ENCODE measurements around the gene ATG2A. TPM values are rescaled to one million over a fixed set of nuclear protein-coding genes. Genes with fewer than 3 reads are reported as not detected.

ATG2A gene
- total and polyA plus RNA-seq, 2 donors (not counting 3 experiments of a cell fraction or from before 2014, with no cell fraction given), result 13.4 to 24.3 TPM

DNA sequence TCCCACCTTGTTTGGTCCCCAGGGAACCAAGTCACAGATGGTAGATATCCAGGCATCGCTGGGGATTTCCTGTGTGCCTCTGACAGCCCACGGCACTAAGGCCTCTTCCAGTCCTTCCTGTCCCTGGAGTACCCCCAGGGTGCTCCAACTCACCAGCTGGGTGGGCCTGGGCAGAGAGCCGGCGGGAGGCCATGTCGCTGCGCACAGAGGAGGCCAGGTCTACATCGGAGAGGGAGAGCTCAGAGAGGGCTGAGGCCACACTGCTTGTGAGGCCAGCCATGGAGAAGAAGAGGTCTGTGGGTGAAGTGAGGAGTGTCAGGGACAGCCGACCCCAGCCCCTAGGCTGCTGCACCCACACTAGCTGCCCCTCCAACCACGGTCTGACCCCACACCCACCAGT, 5.3 kb downstream of the ATG2A start:
- CTCF ChIA-PET, result interaction anchor here (2.0 kb wide), 1 partner anchor 24 kb away, joined by 8 read pairs; no protein-coding TSS in a partner anchor
- POLR2A ChIA-PET, result interaction anchor here (0.6 kb wide), 1 partner anchor 13 kb away, joined by 3 read pairs; no protein-coding TSS in a partner anchor
- TF ChIP-seq JUN (IDR thresholded peaks at IDR 0.05; ENCODE audit: borderline replicate concordance, insufficient read depth, insufficient read length, low read depth) (no peak), POLR2AphosphoS5 (IDR thresholded peaks at IDR 0.05; ENCODE audit: insufficient read depth, low read depth, low read length) (no peak), POLR2A (IDR thresholded peaks at IDR 0.05; ENCODE audit: low read depth, low read length) (no peak)
- TF ChIP-seq, protein P1, sequence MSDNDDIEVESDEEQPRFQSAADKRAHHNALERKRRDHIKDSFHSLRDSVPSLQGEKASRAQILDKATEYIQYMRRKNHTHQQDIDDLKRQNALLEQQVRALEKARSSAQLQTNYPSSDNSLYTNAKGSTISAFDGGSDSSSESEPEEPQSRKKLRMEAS (IDR thresholded peaks at IDR 0.05; ENCODE audit: insufficient read depth, insufficient read length), result no peak
- TF ChIP-seq, protein P2, sequence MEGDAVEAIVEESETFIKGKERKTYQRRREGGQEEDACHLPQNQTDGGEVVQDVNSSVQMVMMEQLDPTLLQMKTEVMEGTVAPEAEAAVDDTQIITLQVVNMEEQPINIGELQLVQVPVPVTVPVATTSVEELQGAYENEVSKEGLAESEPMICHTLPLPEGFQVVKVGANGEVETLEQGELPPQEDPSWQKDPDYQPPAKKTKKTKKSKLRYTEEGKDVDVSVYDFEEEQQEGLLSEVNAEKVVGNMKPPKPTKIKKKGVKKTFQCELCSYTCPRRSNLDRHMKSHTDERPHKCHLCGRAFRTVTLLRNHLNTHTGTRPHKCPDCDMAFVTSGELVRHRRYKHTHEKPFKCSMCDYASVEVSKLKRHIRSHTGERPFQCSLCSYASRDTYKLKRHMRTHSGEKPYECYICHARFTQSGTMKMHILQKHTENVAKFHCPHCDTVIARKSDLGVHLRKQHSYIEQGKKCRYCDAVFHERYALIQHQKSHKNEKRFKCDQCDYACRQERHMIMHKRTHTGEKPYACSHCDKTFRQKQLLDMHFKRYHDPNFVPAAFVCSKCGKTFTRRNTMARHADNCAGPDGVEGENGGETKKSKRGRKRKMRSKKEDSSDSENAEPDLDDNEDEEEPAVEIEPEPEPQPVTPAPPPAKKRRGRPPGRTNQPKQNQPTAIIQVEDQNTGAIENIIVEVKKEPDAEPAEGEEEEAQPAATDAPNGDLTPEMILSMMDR (IDR thresholded peaks at IDR 0.05; ENCODE audit: extremely low read depth in 1 of 2, insufficient read depth in 1 of 2, low read depth in 1 of 2, low read length in 2 of 2), result no peak

DNA sequence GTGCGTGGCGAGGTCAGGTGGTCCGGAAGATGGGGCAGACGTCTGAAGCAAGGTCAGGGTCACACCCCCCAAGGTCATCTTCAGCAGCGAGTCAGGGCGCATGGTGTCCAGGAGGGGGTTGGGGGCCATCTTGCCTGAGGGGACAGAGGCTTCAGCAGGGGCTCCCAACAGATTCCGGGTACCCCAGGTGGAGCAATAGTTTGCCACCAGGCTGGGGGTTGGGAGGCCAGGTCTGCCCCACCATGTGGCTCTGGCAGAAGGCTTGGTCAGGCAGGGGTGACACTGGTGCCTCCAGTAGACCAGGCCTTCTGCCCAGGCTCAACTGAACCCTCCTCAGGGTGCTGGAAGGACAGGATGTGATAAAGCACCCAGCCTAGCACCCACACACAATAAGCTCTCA, 5.9 kb downstream of the ATG2A start:
- intact Hi-C loops (cut with micrococcal nuclease), result no loop called here
- Histone ChIP-seq H3K4me1 (ENCODE audit: control insufficient read depth, extremely low read depth, insufficient read depth, low read length) (peaks cover 4% of the 10 kb centered on the region), H3K4me2 (ENCODE audit: insufficient read depth, low read length) (no peak overlapping the region), H3K79me2 (ENCODE audit: control insufficient read depth, insufficient read depth, low read length) (peaks cover 5% of the 10 kb centered on the region), H2AFZ (ENCODE audit: low read depth, low read length) (no peak overlapping the region), H3K9ac (replicated peaks; ENCODE audit: extremely low read depth, insufficient read depth, low read length) (no peak overlapping the region), H3K9me3 (replicated peaks; ENCODE audit: control insufficient read depth, insufficient read depth, low read length) (no peaks in the 10 kb centered on the region), H4K20me1 (replicated peaks; ENCODE audit: control insufficient read depth, extremely low read depth, insufficient read depth, low read length) (no peaks in the 10 kb centered on the region), H3K27me3 (ENCODE audit: control insufficient read depth in 2 of 2, insufficient read depth in 2 of 2, low read length in 2 of 2) (no peaks in the 10 kb centered on the region), H3K9me1 (replicated peaks; ENCODE audit: control insufficient read depth, extremely low read depth, insufficient read depth, low read length) (no peaks in the 10 kb centered on the region), H3K4me3 (replicated peaks in 1 of 3; ENCODE audit: insufficient read depth in 1 of 3, low read depth in 1 of 3, low read length in 3 of 3) (no peak overlapping the region), H3K27ac (ENCODE audit: insufficient read depth, low read depth, low read length) (no peak overlapping the region), H3K36me3 (ENCODE audit: control insufficient read depth in 2 of 2, extremely low read depth in 1 of 2, insufficient read depth in 2 of 2, low read length in 2 of 2) (peaks cover 7 to 63% of the 10 kb centered on the region in 2 experiments)
- ChIA-PET CTCF (interaction anchor here (2.0 kb wide), 1 partner anchor 23 kb away, joined by 8 read pairs; no protein-coding TSS in a partner anchor), POLR2A (interaction anchor here (0.6 kb wide), 1 partner anchor 13 kb away, joined by 3 read pairs; no protein-coding TSS in a partner anchor)
- dilution Hi-C loops (cut with MboI; ENCODE audit: extremely low pct_ligation_motif_present, low sequenced_read_pairs), result no loop called here
- FAIRE-seq (no peak), DNase-seq (ENCODE audit: low read depth, low spot score) (no peak)
- no peak for TF ChIP-seq POLR2A (IDR thresholded peaks at IDR 0.05; ENCODE audit: low read depth, low read length)
- no peak for TF ChIP-seq JUN (IDR thresholded peaks at IDR 0.05; ENCODE audit: borderline replicate concordance, insufficient read depth, insufficient read length, low read depth)
- no peak for TF ChIP-seq FOS (IDR thresholded peaks at IDR 0.05; ENCODE audit: borderline replicate concordance, insufficient read depth, low read length)
- TF ChIP-seq, protein P1 (IDR thresholded peaks at IDR 0.05; ENCODE audit: insufficient read depth, insufficient read length), result no peak
- TF ChIP-seq, protein P2 (IDR thresholded peaks at IDR 0.05; ENCODE audit: extremely low read depth in 1 of 2, insufficient read depth in 1 of 2, low read depth in 1 of 2, low read length in 2 of 2), result no peak
- TF ChIP-seq POLR2AphosphoS5 (IDR thresholded peaks at IDR 0.05; ENCODE audit: insufficient read depth, low read depth, low read length), result no peak
- TF ChIP-seq GATA2 (IDR thresholded peaks at IDR 0.05; ENCODE audit: insufficient read depth, insufficient read length, low read depth, low read length), result no peak
- no peak for TF ChIP-seq EZH2 (IDR thresholded peaks at IDR 0.05; ENCODE audit: borderline replicate concordance, low read depth, low read length, severe bottlenecking)
- no peak for TF ChIP-seq MYC (IDR thresholded peaks at IDR 0.05; ENCODE audit: low read depth, low read length)
- BruUV-seq (replicated peaks), result no TSS peak

More for the DNA sequence above, 5.3 kb downstream of the ATG2A start:
- Histone ChIP-seq H4K20me1 (replicated peaks; ENCODE audit: control insufficient read depth, extremely low read depth, insufficient read depth, low read length) (no peaks in the 10 kb centered on the region), H3K27me3 (ENCODE audit: control insufficient read depth in 2 of 2, insufficient read depth in 2 of 2, low read length in 2 of 2) (no peaks in the 10 kb centered on the region), H3K4me2 (ENCODE audit: insufficient read depth, low read length) (no peak overlapping the region), H3K9me3 (replicated peaks; ENCODE audit: control insufficient read depth, insufficient read depth, low read length) (no peaks in the 10 kb centered on the region), H3K27ac (ENCODE audit: insufficient read depth, low read depth, low read length) (no peak overlapping the region), H3K4me3 (replicated peaks in 1 of 3; ENCODE audit: insufficient read depth in 1 of 3, low read depth in 1 of 3, low read length in 3 of 3) (no peak overlapping the region), H3K36me3 (ENCODE audit: control insufficient read depth in 2 of 2, extremely low read depth in 1 of 2, insufficient read depth in 2 of 2, low read length in 2 of 2) (peaks cover 7 to 59% of the 10 kb centered on the region in 2 experiments), H3K4me1 (ENCODE audit: control insufficient read depth, extremely low read depth, insufficient read depth, low read length) (peaks cover 4% of the 10 kb centered on the region), H2AFZ (ENCODE audit: low read depth, low read length) (no peak overlapping the region), H3K9me1 (replicated peaks; ENCODE audit: control insufficient read depth, extremely low read depth, insufficient read depth, low read length) (no peaks in the 10 kb centered on the region), H3K79me2 (ENCODE audit: control insufficient read depth, insufficient read depth, low read length) (peaks cover 7% of the 10 kb centered on the region), H3K9ac (replicated peaks; ENCODE audit: extremely low read depth, insufficient read depth, low read length) (no peak overlapping the region)
- no peak for FAIRE-seq
- intact Hi-C loops (cut with micrococcal nuclease), result no loop called here
- BruUV-seq (replicated peaks), result no TSS peak
- dilution Hi-C loops (cut with MboI; ENCODE audit: extremely low pct_ligation_motif_present, low sequenced_read_pairs), result no loop called here
- DNase-seq (ENCODE audit: low read depth, low spot score), result no peak
